GM23338 (cell line): ENCODE results near the gene RPS26.

Experiments
- CREB1 ChIP-seq: fragments of 250-450 bp; sonication (Bioruptor Pico); IDR thresholded peaks from 2 replicates; pipeline ENCODE4 v1.5.0; 2020; ENCODE audit warnings: low read depth, mild to moderate bottlenecking, moderate library complexity
- EZH2 ChIP-seq: fragments of 200-600 bp; sonication (generic); IDR thresholded peaks from one replicate; pipeline ENCODE4 v1.8.0; 2017; ENCODE audit warnings: antibody characterized with exemption, mild to moderate bottlenecking, low read depth; ENCODE audit not compliant: unreplicated experiment
- JUNB ChIP-seq: IDR thresholded peaks from one replicate; pipeline ENCODE4 v1.6.1; 2016; ENCODE audit warnings: antibody characterized with exemption; ENCODE audit not compliant: unreplicated experiment
- POLR2AphosphoS5 ChIP-seq: IDR thresholded peaks from 2 replicates; pipeline ENCODE4 v1.6.1; 2016; ENCODE audit warnings: antibody characterized with exemption, low read depth
- ZNF331 ChIP-seq: fragments of 250-450 bp; sonication (Bioruptor Pico); IDR thresholded peaks from 2 replicates; pipeline ENCODE4 v1.5.0; 2020; ENCODE audit warnings: low read depth, mild to moderate bottlenecking, moderate library complexity
- TF ChIP-seq, protein P1 (sequence below), 2 experiments: fragments of 200-600 bp in 1 of 2; sonication (generic) in 1 of 2; conservative IDR thresholded peaks; 2 replicates each; pipeline versions ENCODE4 v1.5.1 to v1.6.1; 2016 to 2017; ENCODE audit warnings: antibody characterized with exemption in 2 of 2, low read depth in 2 of 2, mild to moderate bottlenecking in 2 of 2, moderate library complexity in 1 of 2
- TF ChIP-seq, protein P2 (sequence below): IDR thresholded peaks from one replicate; pipeline ENCODE4 v1.6.1; 2018; ENCODE audit warnings: antibody characterized with exemption; ENCODE audit not compliant: unreplicated experiment

DNA sequence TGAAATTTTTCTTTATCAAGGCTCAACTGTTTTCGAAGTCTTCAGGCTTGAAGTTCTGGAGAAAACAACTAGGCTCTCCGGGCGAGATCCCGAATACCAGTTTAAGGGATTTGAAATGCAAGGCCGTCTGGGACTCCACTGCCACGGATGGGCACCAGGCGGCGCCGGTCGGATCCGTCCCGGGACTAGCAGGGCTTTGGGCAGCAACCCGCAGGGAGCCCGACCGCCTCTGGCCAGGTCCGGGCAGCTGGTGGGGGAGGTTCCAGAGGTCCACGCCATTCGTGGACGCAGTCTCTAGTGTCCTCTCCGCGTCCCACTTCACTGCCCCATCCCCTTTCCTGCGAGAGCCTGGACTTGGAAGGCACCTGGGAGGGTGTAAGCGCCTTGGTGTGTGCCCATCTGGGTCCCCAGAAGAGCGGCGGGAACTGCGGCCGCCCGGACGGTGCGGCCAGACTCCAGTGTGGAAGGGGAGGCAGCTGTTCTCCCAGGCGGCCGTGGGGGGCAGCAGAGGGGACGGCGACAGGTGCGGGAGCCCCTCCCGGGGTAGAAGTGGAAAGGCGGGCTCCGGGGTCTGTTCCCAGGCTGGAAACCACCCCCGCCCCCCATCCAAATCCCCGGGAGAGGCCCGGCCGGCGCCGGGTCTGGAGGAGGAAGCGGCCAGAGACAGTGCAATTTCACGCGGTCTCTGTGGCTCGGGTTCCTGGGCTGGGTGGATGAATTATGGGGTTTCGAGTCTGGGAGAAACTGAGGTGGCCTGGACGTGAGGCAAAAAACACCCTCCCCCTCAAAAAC lies 37.4 kb downstream of the RPS26 start:
- TF ChIP-seq, protein P1, sequence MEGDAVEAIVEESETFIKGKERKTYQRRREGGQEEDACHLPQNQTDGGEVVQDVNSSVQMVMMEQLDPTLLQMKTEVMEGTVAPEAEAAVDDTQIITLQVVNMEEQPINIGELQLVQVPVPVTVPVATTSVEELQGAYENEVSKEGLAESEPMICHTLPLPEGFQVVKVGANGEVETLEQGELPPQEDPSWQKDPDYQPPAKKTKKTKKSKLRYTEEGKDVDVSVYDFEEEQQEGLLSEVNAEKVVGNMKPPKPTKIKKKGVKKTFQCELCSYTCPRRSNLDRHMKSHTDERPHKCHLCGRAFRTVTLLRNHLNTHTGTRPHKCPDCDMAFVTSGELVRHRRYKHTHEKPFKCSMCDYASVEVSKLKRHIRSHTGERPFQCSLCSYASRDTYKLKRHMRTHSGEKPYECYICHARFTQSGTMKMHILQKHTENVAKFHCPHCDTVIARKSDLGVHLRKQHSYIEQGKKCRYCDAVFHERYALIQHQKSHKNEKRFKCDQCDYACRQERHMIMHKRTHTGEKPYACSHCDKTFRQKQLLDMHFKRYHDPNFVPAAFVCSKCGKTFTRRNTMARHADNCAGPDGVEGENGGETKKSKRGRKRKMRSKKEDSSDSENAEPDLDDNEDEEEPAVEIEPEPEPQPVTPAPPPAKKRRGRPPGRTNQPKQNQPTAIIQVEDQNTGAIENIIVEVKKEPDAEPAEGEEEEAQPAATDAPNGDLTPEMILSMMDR (conservative IDR thresholded peaks at IDR 0.05; ENCODE audit: low read depth in 2 of 2) = peak; percentile 70 to 74
- TF ChIP-seq EZH2 (no peak), POLR2AphosphoS5 (peak; percentile 67), CREB1 (CRISPR knock-in tag) (peak; percentile 44; the same call in 1 of the 2 replicates), ZNF331 (CRISPR knock-in tag) (no peak), JUNB (no peak)
- TF ChIP-seq, protein P2, sequence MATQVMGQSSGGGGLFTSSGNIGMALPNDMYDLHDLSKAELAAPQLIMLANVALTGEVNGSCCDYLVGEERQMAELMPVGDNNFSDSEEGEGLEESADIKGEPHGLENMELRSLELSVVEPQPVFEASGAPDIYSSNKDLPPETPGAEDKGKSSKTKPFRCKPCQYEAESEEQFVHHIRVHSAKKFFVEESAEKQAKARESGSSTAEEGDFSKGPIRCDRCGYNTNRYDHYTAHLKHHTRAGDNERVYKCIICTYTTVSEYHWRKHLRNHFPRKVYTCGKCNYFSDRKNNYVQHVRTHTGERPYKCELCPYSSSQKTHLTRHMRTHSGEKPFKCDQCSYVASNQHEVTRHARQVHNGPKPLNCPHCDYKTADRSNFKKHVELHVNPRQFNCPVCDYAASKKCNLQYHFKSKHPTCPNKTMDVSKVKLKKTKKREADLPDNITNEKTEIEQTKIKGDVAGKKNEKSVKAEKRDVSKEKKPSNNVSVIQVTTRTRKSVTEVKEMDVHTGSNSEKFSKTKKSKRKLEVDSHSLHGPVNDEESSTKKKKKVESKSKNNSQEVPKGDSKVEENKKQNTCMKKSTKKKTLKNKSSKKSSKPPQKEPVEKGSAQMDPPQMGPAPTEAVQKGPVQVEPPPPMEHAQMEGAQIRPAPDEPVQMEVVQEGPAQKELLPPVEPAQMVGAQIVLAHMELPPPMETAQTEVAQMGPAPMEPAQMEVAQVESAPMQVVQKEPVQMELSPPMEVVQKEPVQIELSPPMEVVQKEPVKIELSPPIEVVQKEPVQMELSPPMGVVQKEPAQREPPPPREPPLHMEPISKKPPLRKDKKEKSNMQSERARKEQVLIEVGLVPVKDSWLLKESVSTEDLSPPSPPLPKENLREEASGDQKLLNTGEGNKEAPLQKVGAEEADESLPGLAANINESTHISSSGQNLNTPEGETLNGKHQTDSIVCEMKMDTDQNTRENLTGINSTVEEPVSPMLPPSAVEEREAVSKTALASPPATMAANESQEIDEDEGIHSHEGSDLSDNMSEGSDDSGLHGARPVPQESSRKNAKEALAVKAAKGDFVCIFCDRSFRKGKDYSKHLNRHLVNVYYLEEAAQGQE = no peak
